ENCODE data around the gene TSPAN9. TPM values are rescaled to one million over a fixed set of nuclear protein-coding genes. Genes with fewer than 3 reads are reported as not detected.

Gene TSPAN9
- total RNA-seq, 1 experiment from 2014 or later, result 35.5 TPM

- POLR2A ChIA-PET (ENCODE audit: low non-redundant PET), result no interaction called here
- Histone ChIP-seq H3K27me3 (replicated peaks; ENCODE audit: insufficient read depth, low read depth, low read length, poor library complexity) (no peaks in the 10 kb centered on the region), H3K4me3 (ENCODE audit: low read depth, low read length, poor library complexity, severe bottlenecking) (no peak overlapping the region), H3K4me1 (ENCODE audit: insufficient read depth, low read length, poor library complexity, severe bottlenecking) (no peaks in the 10 kb centered on the region), H3K9me3 (ENCODE audit: low read depth, low read length, poor library complexity, severe bottlenecking) (no peaks in the 10 kb centered on the region), H3K27ac (ENCODE audit: low read depth, low read length, poor library complexity, severe bottlenecking) (no peak overlapping the region), H3K36me3 (ENCODE audit: insufficient read depth, low read length, poor library complexity, severe bottlenecking) (no peaks in the 10 kb centered on the region)
- DNase-seq (ENCODE audit: low spot score), result no peak
- intact Hi-C loops (cut with micrococcal nuclease; ENCODE audit: unreplicated experiment), result loop anchor here (10.0 kb wide), 1 partner anchor 219 kb away; no protein-coding TSS in a partner anchor
- CTCF ChIA-PET, result no interaction called here
- TF ChIP-seq CTCF (conservative IDR thresholded peaks at IDR 0.05; ENCODE audit: low read depth, low read length) (no peak), EZH2 (IDR thresholded peaks at IDR 0.05; ENCODE audit: borderline replicate concordance, low read depth, low read length, poor library complexity, severe bottlenecking) (no peak)
- BruUV-seq (replicated peaks), result no TSS peak
Observed at GRCh38 chr12:3305464-3305863, 228.3 kb downstream of the TSPAN9 start.

GRCh38 chr12:3305904-3306619 lies 228.9 kb downstream of the TSPAN9 start:
- ChIA-PET CTCF (no interaction called here), POLR2A (ENCODE audit: low non-redundant PET) (no interaction called here)
- Histone ChIP-seq H3K4me3 (ENCODE audit: low read depth, low read length, poor library complexity, severe bottlenecking) (no peak overlapping the region), H3K9me3 (ENCODE audit: low read depth, low read length, poor library complexity, severe bottlenecking) (no peaks in the 10 kb centered on the region), H3K27me3 (replicated peaks; ENCODE audit: insufficient read depth, low read depth, low read length, poor library complexity) (no peaks in the 10 kb centered on the region), H3K27ac (ENCODE audit: low read depth, low read length, poor library complexity, severe bottlenecking) (no peak overlapping the region), H3K36me3 (ENCODE audit: insufficient read depth, low read length, poor library complexity, severe bottlenecking) (no peaks in the 10 kb centered on the region), H3K4me1 (ENCODE audit: insufficient read depth, low read length, poor library complexity, severe bottlenecking) (no peaks in the 10 kb centered on the region)
- BruUV-seq (replicated peaks), result no TSS peak
- DNase-seq (ENCODE audit: low spot score), result no peak
- TF ChIP-seq EZH2 (IDR thresholded peaks at IDR 0.05; ENCODE audit: borderline replicate concordance, low read depth, low read length, poor library complexity, severe bottlenecking) (no peak), CTCF (conservative IDR thresholded peaks at IDR 0.05; ENCODE audit: low read depth, low read length) (no peak)
- intact Hi-C loops (cut with micrococcal nuclease; ENCODE audit: unreplicated experiment), result loop anchor here (10.0 kb wide), 1 partner anchor 219 kb away; no protein-coding TSS in a partner anchor

- no TSS peak for BruUV-seq (replicated peaks)
- Histone ChIP-seq H3K36me3 (ENCODE audit: insufficient read depth, low read length, poor library complexity, severe bottlenecking) (no peaks in the 10 kb centered on the region), H3K4me1 (ENCODE audit: insufficient read depth, low read length, poor library complexity, severe bottlenecking) (no peaks in the 10 kb centered on the region), H3K9me3 (ENCODE audit: low read depth, low read length, poor library complexity, severe bottlenecking) (no peaks in the 10 kb centered on the region), H3K27ac (ENCODE audit: low read depth, low read length, poor library complexity, severe bottlenecking) (no peak overlapping the region), H3K27me3 (replicated peaks; ENCODE audit: insufficient read depth, low read depth, low read length, poor library complexity) (no peaks in the 10 kb centered on the region), H3K4me3 (ENCODE audit: low read depth, low read length, poor library complexity, severe bottlenecking) (no peak overlapping the region)
- ChIA-PET CTCF (no interaction called here), POLR2A (ENCODE audit: low non-redundant PET) (no interaction called here)
- intact Hi-C loops (cut with micrococcal nuclease; ENCODE audit: unreplicated experiment), result loop anchor here (10.0 kb wide), 1 partner anchor 217 kb away; no protein-coding TSS in a partner anchor
- DNase-seq (ENCODE audit: low spot score), result no peak
- TF ChIP-seq EZH2 (IDR thresholded peaks at IDR 0.05; ENCODE audit: borderline replicate concordance, low read depth, low read length, poor library complexity, severe bottlenecking) (no peak), CTCF (conservative IDR thresholded peaks at IDR 0.05; ENCODE audit: low read depth, low read length) (no peak)
Observed at GRCh38 chr12:3307389-3307788, 230.2 kb downstream of the TSPAN9 start.
